Upper lobe of right lung (tissue), 1 donor: ENCODE data around the gene EYS. TPM values are rescaled to one million over a fixed set of nuclear protein-coding genes. Genes with fewer than 3 reads are reported as not detected.

Source experiments
- ATAC-seq: fragments of 200-7000 bp; cut with Tn5 transposase; one replicate; pipeline ENCODE4 v1.9.1; 2020; ENCODE audit warnings: mild to moderate bottlenecking, moderate library complexity
- DNase-seq: peaks from one replicate; pipeline ENCODE4 v3.0.0-alpha.2; 2020
- H3K27ac ChIP-seq: fragments of 200-600 bp; one replicate; pipeline ENCODE4 v1.8.0; 2022
- H3K27me3 ChIP-seq: fragments of 200-600 bp; one replicate; pipeline ENCODE4 v1.8.0; 2022; ENCODE audit warnings: mild to moderate bottlenecking
- H3K36me3 ChIP-seq: fragments of 200-600 bp; one replicate; pipeline ENCODE4 v1.8.0; 2022
- H3K4me1 ChIP-seq: fragments of 200-600 bp; one replicate; pipeline ENCODE4 v1.8.0; 2022
- H3K4me3 ChIP-seq: fragments of 200-600 bp; one replicate; pipeline ENCODE4 v1.8.0; 2022; ENCODE audit warnings: mild to moderate bottlenecking
- H3K9me3 ChIP-seq: fragments of 200-600 bp; one replicate; pipeline ENCODE4 v1.8.0; 2022
- CTCF ChIP-seq: fragments of 200-600 bp; IDR thresholded peaks from one replicate; pipeline ENCODE4 v1.8.0; 2022; ENCODE audit warnings: antibody characterized with exemption
- intact Hi-C: fragments of 100-400 bp; cut with DNase I; formaldehyde crosslinking; loops from one replicate; pipeline ENCODE4 v1.11.0; 2022
- long read RNA-seq: library from polyadenylated mRNA; unstranded; transcript quantifications from one replicate; pipeline ENCODE4 v2.0.0, GENCODE V29; 2021
- total RNA-seq: library from RNA; stranded (reverse); fragmentation: NEBNext Ultra II Directional; extraction: Animal tissue kit (Norgen Biotek cat#: 25700); gene quantifications from one replicate; pipeline ENCODE4 v1.2.1, GENCODE V29; 2021
- donor health status: DM: no; HTN: yes; CAD: no; lungs with severe emphysema.

Gene EYS
- not detected for total RNA-seq
- long read RNA-seq, partial matches to known transcripts: 0 of 1 reads
- long read RNA-seq, other reads (novel, unspliced or antisense): 1 of 1 reads

- no peak for DNase-seq
- Histone ChIP-seq H3K4me3 (no peak within 1 kb of the TSS), H3K36me3 (no peaks in the 10 kb centered on the region), H3K9me3 (no peaks in the 10 kb centered on the region), H3K4me1 (no peaks in the 10 kb centered on the region), H3K27ac (no peak within 1 kb of the TSS), H3K27me3 (no peaks in the 10 kb centered on the region)
- intact Hi-C loops: no loop called here
- TF ChIP-seq CTCF: no peak
- ATAC-seq: no peak
Observed at GRCh38 chr6:65707126-65707826, at the start of gene EYS. EYS (minus strand) TSS chr6:65707226; CDS start chr6:65495410, 211,816 bp downstream.

- DNase-seq (peak; percentile 40), ATAC-seq (peak; percentile 23)
- no peak for TF ChIP-seq CTCF
- Histone ChIP-seq H3K4me3 (no peak overlapping the region), H3K27ac (no peak overlapping the region), H3K4me1 (no peaks in the 10 kb centered on the region), H3K27me3 (no peaks in the 10 kb centered on the region), H3K36me3 (no peaks in the 10 kb centered on the region), H3K9me3 (no peaks in the 10 kb centered on the region)
- intact Hi-C loops: no loop called here
Observed at GRCh38 chr6:65746302-65746701, 39.3 kb upstream of the EYS start.

- Histone ChIP-seq H3K9me3 (no peaks in the 10 kb centered on the region), H3K36me3 (no peaks in the 10 kb centered on the region), H3K4me1 (no peaks in the 10 kb centered on the region), H3K27me3 (no peaks in the 10 kb centered on the region), H3K4me3 (no peak overlapping the region), H3K27ac (no peak overlapping the region)
- ATAC-seq (no peak), DNase-seq (no peak)
- no peak for TF ChIP-seq CTCF
- intact Hi-C loops: no loop called here
Observed at GRCh38 chr6:65745614-65746013, 38.6 kb upstream of the EYS start.

GRCh38 chr6:65728879-65729479 is 22.0 kb upstream of the EYS start:
- Histone ChIP-seq H3K9me3 (no peaks in the 10 kb centered on the region), H3K4me3 (no peak overlapping the region), H3K27ac (no peak overlapping the region), H3K4me1 (no peaks in the 10 kb centered on the region), H3K27me3 (no peaks in the 10 kb centered on the region), H3K36me3 (no peaks in the 10 kb centered on the region)
- no peak for TF ChIP-seq CTCF
- DNase-seq: no peak
- no peak for ATAC-seq
- intact Hi-C loops: no loop called here

GRCh38 chr6:65719101-65719500 is 12.1 kb upstream of the EYS start:
- ATAC-seq (no peak), DNase-seq (no peak)
- H3K4me3 ChIP-seq: no peak overlapping the region
- H3K36me3 ChIP-seq: no peaks in the 10 kb centered on the region
- intact Hi-C loops: no loop called here
- no peak for TF ChIP-seq CTCF
- H3K27ac ChIP-seq: no peak overlapping the region
- no peaks in the 10 kb centered on the region for H3K27me3 ChIP-seq
- H3K9me3 ChIP-seq: no peaks in the 10 kb centered on the region
- no peaks in the 10 kb centered on the region for H3K4me1 ChIP-seq
